Measurements from ENCODE around the gene UNC5B.

GRCh38 chr10:71248210-71248609 is 35.8 kb downstream of the UNC5B start:
- TF ChIP-seq, protein P1, sequence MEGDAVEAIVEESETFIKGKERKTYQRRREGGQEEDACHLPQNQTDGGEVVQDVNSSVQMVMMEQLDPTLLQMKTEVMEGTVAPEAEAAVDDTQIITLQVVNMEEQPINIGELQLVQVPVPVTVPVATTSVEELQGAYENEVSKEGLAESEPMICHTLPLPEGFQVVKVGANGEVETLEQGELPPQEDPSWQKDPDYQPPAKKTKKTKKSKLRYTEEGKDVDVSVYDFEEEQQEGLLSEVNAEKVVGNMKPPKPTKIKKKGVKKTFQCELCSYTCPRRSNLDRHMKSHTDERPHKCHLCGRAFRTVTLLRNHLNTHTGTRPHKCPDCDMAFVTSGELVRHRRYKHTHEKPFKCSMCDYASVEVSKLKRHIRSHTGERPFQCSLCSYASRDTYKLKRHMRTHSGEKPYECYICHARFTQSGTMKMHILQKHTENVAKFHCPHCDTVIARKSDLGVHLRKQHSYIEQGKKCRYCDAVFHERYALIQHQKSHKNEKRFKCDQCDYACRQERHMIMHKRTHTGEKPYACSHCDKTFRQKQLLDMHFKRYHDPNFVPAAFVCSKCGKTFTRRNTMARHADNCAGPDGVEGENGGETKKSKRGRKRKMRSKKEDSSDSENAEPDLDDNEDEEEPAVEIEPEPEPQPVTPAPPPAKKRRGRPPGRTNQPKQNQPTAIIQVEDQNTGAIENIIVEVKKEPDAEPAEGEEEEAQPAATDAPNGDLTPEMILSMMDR (IDR thresholded peaks at IDR 0.05; ENCODE audit: insufficient read depth, low read length): no peak
- no peak for TF ChIP-seq POLR2AphosphoS5 (IDR thresholded peaks at IDR 0.05; ENCODE audit: low read depth)
